ENCODE measurements around the gene SLK. TPM values are rescaled to one million over a fixed set of nuclear protein-coding genes. Genes with fewer than 3 reads are reported as not detected.
A peak's percentile ranks its signal among the peaks of the same experiment; 100 is the strongest.

SLK gene
- total RNA-seq, 1 experiment from 2014 or later: 71.9 TPM

DNA sequence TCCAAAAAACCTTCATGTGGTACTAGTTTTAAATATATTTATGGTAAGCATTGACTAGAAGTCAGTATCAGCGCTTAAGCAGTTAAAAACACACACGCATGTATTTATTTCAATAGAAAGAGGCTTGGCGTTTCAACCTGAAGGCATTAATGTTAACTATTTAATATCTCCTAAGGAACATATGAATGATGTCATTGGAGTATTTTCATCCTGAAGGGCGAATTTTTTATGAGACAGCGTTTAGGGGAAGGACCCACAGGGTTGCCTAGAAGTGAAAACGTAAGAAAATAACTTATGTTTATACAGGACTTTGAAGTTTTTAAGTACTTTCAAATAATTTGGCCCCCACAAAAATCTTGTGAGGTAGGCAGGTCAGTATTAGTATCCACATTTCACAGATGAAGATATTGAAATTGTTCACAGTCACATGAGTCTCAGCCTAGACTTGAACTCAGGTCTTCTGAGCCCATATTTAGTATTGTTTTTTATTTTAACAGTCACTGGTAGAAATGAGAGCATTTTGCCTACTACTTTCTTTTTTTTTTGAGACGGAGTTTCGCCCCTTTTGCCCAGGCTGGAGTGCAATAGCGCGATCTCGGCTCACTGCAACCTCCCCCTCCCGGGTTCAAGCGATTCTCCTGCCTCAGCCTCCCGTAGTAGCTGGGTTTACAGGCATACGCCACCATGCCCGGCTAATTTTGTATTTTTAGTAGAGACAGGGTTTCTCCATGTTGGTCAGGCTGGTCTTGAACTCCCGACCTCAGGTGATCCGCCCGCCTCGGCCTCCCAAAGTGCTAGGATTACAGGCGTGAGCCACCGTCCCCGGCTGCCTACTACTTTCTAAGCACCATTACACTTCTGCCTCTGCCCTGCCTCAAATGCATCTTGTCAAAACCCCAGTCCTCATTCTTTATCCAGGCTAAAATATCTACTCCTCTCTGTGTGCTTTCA, 1.8 kb downstream of the SLK start:
- no peaks in the 10 kb centered on the region for H3K27me3 Mint-ChIP-seq (ENCODE audit: insufficient read depth, unreplicated experiment)
- POLR2A ChIA-PET: interaction anchor here (0.6 to 7.5 kb wide), 42 partner anchors 7 to 476 kb away, joined by 3 to 158 read pairs (median 7); partner anchors contain the start of genes COL17A1, SFR1 and STN1
- intact Hi-C loops (cut with micrococcal nuclease): loop anchor here (1.0 to 2.0 kb wide), 3 partner anchors 52 to 154 kb away; partner anchors contain the start of gene SFR1
- H3K36me3 Mint-ChIP-seq (ENCODE audit: insufficient read depth, unreplicated experiment): peaks cover 12% of the 10 kb centered on the region
- TF ChIP-seq CTCF (IDR thresholded peaks at IDR 0.05; ENCODE audit: unreplicated experiment): no peak
- CTCF ChIA-PET: interaction anchor here (0.7 to 1.1 kb wide), 2 partner anchors 64 to 81 kb away, joined by 3 to 4 read pairs; no protein-coding TSS in a partner anchor
- no peaks in the 10 kb centered on the region for H3K9me3 Mint-ChIP-seq (ENCODE audit: unreplicated experiment)
- H3K4me1 Mint-ChIP-seq (ENCODE audit: insufficient read depth, unreplicated experiment): peaks cover 13% of the 10 kb centered on the region
- peak overlapping the region; percentile 89 for H3K4me3 Mint-ChIP-seq (ENCODE audit: unreplicated experiment)
- TSS peak; percentile 31 for BruUV-seq (replicated peaks)
- H3K27ac Mint-ChIP-seq (ENCODE audit: low read depth, unreplicated experiment): peak overlapping the region; percentile 84
- DNase-seq (ENCODE audit: unreplicated experiment): peak; percentile 15

- POLR2A ChIA-PET: interaction anchor here (0.6 to 7.5 kb wide), 32 partner anchors 10 to 477 kb away, joined by 3 to 158 read pairs (median 6); partner anchors contain the start of genes COL17A1, SFR1 and STN1
- peaks cover 12% of the 10 kb centered on the region for H3K36me3 Mint-ChIP-seq (ENCODE audit: insufficient read depth, unreplicated experiment)
- CTCF ChIA-PET: interaction anchor here (0.7 to 1.2 kb wide), 4 partner anchors 14 to 151 kb away, joined by 3 to 4 read pairs (median 4); no protein-coding TSS in a partner anchor
These were observed 2.5 kb downstream of the SLK start for GRCh38 chr10:103969436-103969835.

DNA sequence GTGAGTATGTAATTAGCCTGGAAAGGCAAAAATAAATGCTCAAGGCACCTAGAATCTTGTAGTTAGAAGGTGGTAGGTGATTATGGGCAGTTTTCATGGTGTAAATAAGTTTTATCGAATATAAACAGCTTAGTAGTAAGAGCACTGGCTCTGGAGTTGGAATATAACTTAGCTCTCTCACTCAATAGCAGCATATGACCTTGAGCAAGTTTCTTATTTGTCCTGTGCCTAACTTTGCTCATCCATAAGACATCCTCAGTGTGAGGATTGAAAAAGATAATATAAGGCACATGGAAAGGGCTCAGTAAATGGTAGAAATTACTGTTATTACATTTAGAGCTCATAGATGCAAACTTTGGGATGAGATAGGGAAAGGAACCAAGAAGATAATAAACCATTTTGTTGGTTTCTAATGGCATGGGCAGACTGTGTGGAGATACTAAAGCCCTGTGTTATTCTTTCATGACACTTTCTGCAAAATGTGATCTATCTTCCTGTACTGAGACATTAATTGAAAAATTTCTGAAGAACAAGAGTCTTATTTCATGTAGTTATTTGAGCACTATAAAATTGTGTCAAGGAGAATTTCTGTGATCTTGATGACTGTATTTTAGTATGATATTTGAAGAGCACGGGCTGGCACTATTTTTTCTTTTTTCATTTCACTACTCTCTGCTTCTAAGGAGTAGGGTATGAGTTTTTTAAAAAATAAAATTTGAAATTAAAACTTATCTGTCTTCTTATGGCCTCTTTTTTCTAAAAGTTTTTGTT, 3.1 kb downstream of the SLK start:
- TF ChIP-seq CTCF (IDR thresholded peaks at IDR 0.05; ENCODE audit: unreplicated experiment): no peak
- H3K36me3 Mint-ChIP-seq (ENCODE audit: insufficient read depth, unreplicated experiment): peaks cover 12% of the 10 kb centered on the region
- BruUV-seq (replicated peaks): TSS peak; percentile 30
- intact Hi-C loops (cut with micrococcal nuclease): loop anchor here (2.0 kb wide), 3 partner anchors 53 to 153 kb away; partner anchors contain the start of gene SFR1
- H3K9me3 Mint-ChIP-seq (ENCODE audit: unreplicated experiment): no peaks in the 10 kb centered on the region
- H3K4me3 Mint-ChIP-seq (ENCODE audit: unreplicated experiment): peak overlapping the region; percentile 89
- H3K27ac Mint-ChIP-seq (ENCODE audit: low read depth, unreplicated experiment): peak overlapping the region; percentile 84
- H3K27me3 Mint-ChIP-seq (ENCODE audit: insufficient read depth, unreplicated experiment): no peaks in the 10 kb centered on the region
- peak; percentile 36 for DNase-seq (ENCODE audit: unreplicated experiment)
- POLR2A ChIA-PET: interaction anchor here (0.6 to 7.5 kb wide), 38 partner anchors 9 to 574 kb away, joined by 3 to 158 read pairs (median 5); partner anchors contain the start of genes ATP5MK, COL17A1, GSTO1 and PDCD11
- CTCF ChIA-PET: interaction anchor here (0.6 to 2.0 kb wide), 5 partner anchors 13 to 150 kb away, joined by 3 to 8 read pairs (median 4); no protein-coding TSS in a partner anchor
- peaks cover 19% of the 10 kb centered on the region for H3K4me1 Mint-ChIP-seq (ENCODE audit: insufficient read depth, unreplicated experiment)

More at GRCh38 chr10:103969436-103969835, 2.5 kb downstream of the SLK start:
- H3K27ac Mint-ChIP-seq (ENCODE audit: low read depth, unreplicated experiment): peak overlapping the region; percentile 84
- H3K4me3 Mint-ChIP-seq (ENCODE audit: unreplicated experiment): peak overlapping the region; percentile 89
- peaks cover 18% of the 10 kb centered on the region for H3K4me1 Mint-ChIP-seq (ENCODE audit: insufficient read depth, unreplicated experiment)
- peak; percentile 18 for DNase-seq (ENCODE audit: unreplicated experiment)
- intact Hi-C loops (cut with micrococcal nuclease): loop anchor here (2.0 kb wide), 2 partner anchors 53 to 153 kb away; partner anchors contain the start of gene SFR1
- TF ChIP-seq CTCF (IDR thresholded peaks at IDR 0.05; ENCODE audit: unreplicated experiment): no peak
- H3K9me3 Mint-ChIP-seq (ENCODE audit: unreplicated experiment): no peaks in the 10 kb centered on the region
- no peaks in the 10 kb centered on the region for H3K27me3 Mint-ChIP-seq (ENCODE audit: insufficient read depth, unreplicated experiment)
- no TSS peak for BruUV-seq (replicated peaks)

All from MCF 10A (cell line).